ENCODE results near the gene UBAC1. TPM values are rescaled to one million over a fixed set of nuclear protein-coding genes. Genes with fewer than 3 reads are reported as not detected.

Gene UBAC1
- total and polyA plus RNA-seq, 4 donors = 37.8 to 49.5 (median 39.7) TPM

- no peak overlapping the region for H3K9ac ChIP-seq (ENCODE audit: insufficient read depth in 1 of 2, low read length in 2 of 2)
- H3K9me3 ChIP-seq (ENCODE audit: control insufficient read depth in 4 of 4, insufficient read depth in 3 of 4, low read length in 3 of 4) = peaks cover 0 to 4% (median 0%) of the 10 kb centered on the region in 4 donors
- no peak for ATAC-seq (ENCODE audit: insufficient read depth, low FRiP score)
- peaks cover 0 to 7% (median 0%) of the 10 kb centered on the region in 4 donors for H3K36me3 ChIP-seq (ENCODE audit: control insufficient read depth in 4 of 4, insufficient read depth in 4 of 4, low read length in 4 of 4)
- no peak overlapping the region for H3K27ac ChIP-seq (ENCODE audit: low read depth in 1 of 2, low read length in 1 of 2)
- peak in 2 of 3 donors; percentile 30 to 45 for DNase-seq
- no peaks in the 10 kb centered on the region for H3K27me3 ChIP-seq (ENCODE audit: control insufficient read depth in 3 of 3, insufficient read depth in 3 of 3, low read length in 2 of 3)
- 71 to 80% methylated on average over 11 of the region's 11 CpGs for WGBS, 2 donors
- no peak overlapping the region for H3K4me3 ChIP-seq
- TF ChIP-seq, protein P1, sequence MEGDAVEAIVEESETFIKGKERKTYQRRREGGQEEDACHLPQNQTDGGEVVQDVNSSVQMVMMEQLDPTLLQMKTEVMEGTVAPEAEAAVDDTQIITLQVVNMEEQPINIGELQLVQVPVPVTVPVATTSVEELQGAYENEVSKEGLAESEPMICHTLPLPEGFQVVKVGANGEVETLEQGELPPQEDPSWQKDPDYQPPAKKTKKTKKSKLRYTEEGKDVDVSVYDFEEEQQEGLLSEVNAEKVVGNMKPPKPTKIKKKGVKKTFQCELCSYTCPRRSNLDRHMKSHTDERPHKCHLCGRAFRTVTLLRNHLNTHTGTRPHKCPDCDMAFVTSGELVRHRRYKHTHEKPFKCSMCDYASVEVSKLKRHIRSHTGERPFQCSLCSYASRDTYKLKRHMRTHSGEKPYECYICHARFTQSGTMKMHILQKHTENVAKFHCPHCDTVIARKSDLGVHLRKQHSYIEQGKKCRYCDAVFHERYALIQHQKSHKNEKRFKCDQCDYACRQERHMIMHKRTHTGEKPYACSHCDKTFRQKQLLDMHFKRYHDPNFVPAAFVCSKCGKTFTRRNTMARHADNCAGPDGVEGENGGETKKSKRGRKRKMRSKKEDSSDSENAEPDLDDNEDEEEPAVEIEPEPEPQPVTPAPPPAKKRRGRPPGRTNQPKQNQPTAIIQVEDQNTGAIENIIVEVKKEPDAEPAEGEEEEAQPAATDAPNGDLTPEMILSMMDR (IDR thresholded peaks at IDR 0.05; ENCODE audit: control extremely low read depth, extremely low read depth) = no peak
- peaks cover 0 to 13% (median 0%) of the 10 kb centered on the region in 5 donors for H3K4me1 ChIP-seq (ENCODE audit: control insufficient read depth in 5 of 5, insufficient read depth in 5 of 5, low read length in 5 of 5)
Observed at GRCh38 chr9:135898634-135899407, 62.4 kb downstream of the UBAC1 start.

GRCh38 chr9:135896626-135897025 lies 64.5 kb downstream of the UBAC1 start:
- TF ChIP-seq, protein P1 (IDR thresholded peaks at IDR 0.05; ENCODE audit: control extremely low read depth, extremely low read depth) = no peak
- no peak overlapping the region for H3K27ac ChIP-seq (ENCODE audit: low read depth in 1 of 2, low read length in 1 of 2)
- no peak for ATAC-seq (ENCODE audit: insufficient read depth, low FRiP score)
- H3K36me3 ChIP-seq (ENCODE audit: control insufficient read depth in 4 of 4, insufficient read depth in 4 of 4, low read length in 4 of 4) = peaks cover 0 to 7% (median 0%) of the 10 kb centered on the region in 4 donors
- WGBS, 2 donors = 93 to 94% methylated on average over 2 of the region's 2 CpGs
- H3K9me3 ChIP-seq (ENCODE audit: control insufficient read depth in 4 of 4, insufficient read depth in 3 of 4, low read length in 3 of 4) = peaks cover 0 to 4% (median 0%) of the 10 kb centered on the region in 4 donors
- no peak overlapping the region for H3K4me3 ChIP-seq
- peaks cover under 1 to 6% (median 4%) of the 10 kb centered on the region in 5 donors for H3K4me1 ChIP-seq (ENCODE audit: control insufficient read depth in 5 of 5, insufficient read depth in 5 of 5, low read length in 5 of 5)
- H3K9ac ChIP-seq (ENCODE audit: insufficient read depth in 1 of 2, low read length in 2 of 2) = no peak overlapping the region
- H3K27me3 ChIP-seq (ENCODE audit: control insufficient read depth in 3 of 3, insufficient read depth in 3 of 3, low read length in 2 of 3) = no peaks in the 10 kb centered on the region
- no peak for DNase-seq

DNA sequence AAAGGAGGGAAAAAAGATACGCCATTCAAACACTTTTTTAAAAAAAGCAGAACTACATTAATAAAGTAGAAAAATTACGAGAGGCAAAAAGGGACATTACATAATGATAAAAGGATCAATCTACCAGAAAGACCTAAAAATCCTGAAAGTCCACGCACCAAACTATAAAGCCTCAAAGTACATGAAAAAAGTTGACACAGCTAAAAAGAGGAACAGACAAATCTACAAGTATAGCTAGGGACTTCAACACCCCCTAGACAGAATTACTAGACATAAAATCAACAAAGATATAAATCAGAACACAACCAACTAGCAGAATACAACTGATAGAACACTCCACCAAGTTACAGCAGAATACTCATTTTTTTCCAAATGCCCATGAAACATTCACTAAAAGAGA lies 65.0 kb downstream of the UBAC1 start:
- WGBS, 2 donors = 70 to 78% methylated on average over 3 of the region's 3 CpGs
- Histone ChIP-seq H3K27ac (ENCODE audit: low read depth in 1 of 2, low read length in 1 of 2) (no peak overlapping the region), H3K9ac (ENCODE audit: insufficient read depth in 1 of 2, low read length in 2 of 2) (no peak overlapping the region), H3K9me3 (ENCODE audit: control insufficient read depth in 4 of 4, insufficient read depth in 3 of 4, low read length in 3 of 4) (peaks cover 0 to 4% (median 0%) of the 10 kb centered on the region in 4 donors), H3K36me3 (ENCODE audit: control insufficient read depth in 4 of 4, insufficient read depth in 4 of 4, low read length in 4 of 4) (peaks cover 0 to 7% (median 0%) of the 10 kb centered on the region in 4 donors), H3K27me3 (ENCODE audit: control insufficient read depth in 3 of 3, insufficient read depth in 3 of 3, low read length in 2 of 3) (no peaks in the 10 kb centered on the region), H3K4me3 (no peak overlapping the region), H3K4me1 (ENCODE audit: control insufficient read depth in 5 of 5, insufficient read depth in 5 of 5, low read length in 5 of 5) (peaks cover 4 to 7% (median 7%) of the 10 kb centered on the region in 5 donors)
- TF ChIP-seq, protein P1 (IDR thresholded peaks at IDR 0.05; ENCODE audit: control extremely low read depth, extremely low read depth) = no peak
- DNase-seq (no peak), ATAC-seq (ENCODE audit: insufficient read depth, low FRiP score) (no peak)

All from lung (tissue), 12 donors.